NT2/D1 (cell line): ENCODE measurements around the gene SLC39A11.

Experiments
- DNase-seq: peaks from one replicate; pipeline ENCODE4 v3.0.0-alpha.2; 2011; ENCODE audit warnings: low read depth, low spot score
- H3K27me3 ChIP-seq: 2 replicates; pipeline ENCODE4 v1.6.0; 2011; ENCODE audit warnings: mild to moderate bottlenecking; ENCODE audit not compliant: insufficient read length, insufficient read depth
- H3K36me3 ChIP-seq: 2 replicates; pipeline ENCODE4 v1.6.1; 2011; ENCODE audit warnings: mild to moderate bottlenecking, low read length, mixed read lengths; ENCODE audit not compliant: insufficient read depth, insufficient read length
- H3K4me1 ChIP-seq: 2 replicates; pipeline ENCODE4 v1.5.1; 2011; ENCODE audit not compliant: insufficient read depth, insufficient read length
- H3K4me3 ChIP-seq: 2 replicates; pipeline ENCODE4 v1.5.1; 2011; ENCODE audit warnings: low read depth; ENCODE audit not compliant: insufficient read length
- H3K9ac ChIP-seq: 2 replicates; pipeline ENCODE4 v1.6.0; 2011; ENCODE audit warnings: low read depth; ENCODE audit not compliant: insufficient read length
- H3K9me3 ChIP-seq: 2 replicates; pipeline ENCODE4 v1.5.1; 2011; ENCODE audit warnings: mild to moderate bottlenecking, low read length; ENCODE audit not compliant: insufficient read depth
- SUZ12 ChIP-seq: IDR thresholded peaks from 2 replicates; pipeline ENCODE4 v1.6.1; 2011; ENCODE audit not compliant: insufficient read length, insufficient read depth; ENCODE audit errors: extremely low read depth
- YY1 ChIP-seq: IDR thresholded peaks from 2 replicates; pipeline ENCODE4 v1.6.1; 2011; ENCODE audit not compliant: insufficient read length, insufficient read depth
- ZNF274 ChIP-seq: IDR thresholded peaks from 2 replicates; pipeline ENCODE4 v1.6.1; 2011; ENCODE audit warnings: mild to moderate bottlenecking, low read depth, low read length

SLC39A11 gene

GRCh38 chr17:72804949-72805707 is 287.4 kb downstream of the SLC39A11 start:
- Histone ChIP-seq H3K4me3 (no peak overlapping the region), H3K36me3 (no peaks in the 10 kb centered on the region), H3K9ac (no peak overlapping the region), H3K4me1 (no peaks in the 10 kb centered on the region), H3K27me3 (no peaks in the 10 kb centered on the region), H3K9me3 (peaks cover 12% of the 10 kb centered on the region; the same call in 1 of the 2 replicates)
- no peak for DNase-seq
- TF ChIP-seq YY1 (no peak), SUZ12 (no peak), ZNF274 (no peak)

GRCh38 chr17:72802726-72803125 is 289.8 kb downstream of the SLC39A11 start:
- H3K9ac ChIP-seq: no peak overlapping the region
- H3K27me3 ChIP-seq: no peaks in the 10 kb centered on the region
- no peak for TF ChIP-seq SUZ12
- TF ChIP-seq ZNF274: no peak
- no peak for TF ChIP-seq YY1
- peaks cover 17% of the 10 kb centered on the region; the same call in 1 of the 2 replicates for H3K9me3 ChIP-seq
- H3K36me3 ChIP-seq: no peaks in the 10 kb centered on the region
- no peak for DNase-seq
- no peak overlapping the region for H3K4me3 ChIP-seq
- H3K4me1 ChIP-seq: no peaks in the 10 kb centered on the region

DNA sequence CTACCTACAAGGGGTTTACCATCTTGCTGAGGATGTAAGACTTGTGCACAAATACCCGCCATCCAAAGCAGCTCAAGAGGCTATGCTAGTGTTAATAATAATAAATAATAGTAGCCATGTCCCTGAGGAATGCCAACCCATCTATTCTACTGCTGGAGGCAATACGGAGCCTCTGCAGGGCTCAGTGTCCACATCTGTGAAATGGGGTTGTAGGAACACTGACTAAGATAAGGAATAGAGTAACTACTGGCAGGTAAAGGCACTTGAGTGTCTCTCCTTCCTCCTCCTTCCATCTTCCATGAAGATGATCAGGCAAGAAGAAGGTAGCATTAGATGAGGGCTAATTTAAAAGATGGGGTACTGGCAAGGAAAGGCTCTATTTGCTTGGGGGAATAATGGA is 295.3 kb downstream of the SLC39A11 start:
- Histone ChIP-seq H3K9ac (no peak overlapping the region), H3K36me3 (no peaks in the 10 kb centered on the region), H3K4me3 (no peak overlapping the region), H3K9me3 (peaks cover 48% of the 10 kb centered on the region; the same call in 1 of the 2 replicates), H3K4me1 (no peaks in the 10 kb centered on the region), H3K27me3 (no peaks in the 10 kb centered on the region)
- no peak for TF ChIP-seq SUZ12
- no peak for TF ChIP-seq YY1
- no peak for TF ChIP-seq ZNF274
- no peak for DNase-seq

GRCh38 chr17:72795941-72796340 is 296.5 kb downstream of the SLC39A11 start:
- DNase-seq: no peak
- no peaks in the 10 kb centered on the region for H3K4me1 ChIP-seq
- H3K4me3 ChIP-seq: no peak overlapping the region
- H3K36me3 ChIP-seq: no peaks in the 10 kb centered on the region
- TF ChIP-seq YY1: no peak
- TF ChIP-seq SUZ12: no peak
- TF ChIP-seq ZNF274: no peak
- H3K27me3 ChIP-seq: no peaks in the 10 kb centered on the region
- H3K9me3 ChIP-seq: peaks cover 54% of the 10 kb centered on the region; the same call in 1 of the 2 replicates
- no peak overlapping the region for H3K9ac ChIP-seq

- Histone ChIP-seq H3K4me3 (no peak overlapping the region), H3K27me3 (no peaks in the 10 kb centered on the region), H3K36me3 (no peaks in the 10 kb centered on the region), H3K4me1 (peaks cover 2% of the 10 kb centered on the region), H3K9me3 (peaks cover 47% of the 10 kb centered on the region; the same call in 1 of the 2 replicates), H3K9ac (no peak overlapping the region)
- DNase-seq: no peak
- TF ChIP-seq ZNF274 (peak; percentile 81), YY1 (no peak)
Measured at GRCh38 chr17:72794152-72794551, 298.3 kb downstream of the SLC39A11 start.

DNA sequence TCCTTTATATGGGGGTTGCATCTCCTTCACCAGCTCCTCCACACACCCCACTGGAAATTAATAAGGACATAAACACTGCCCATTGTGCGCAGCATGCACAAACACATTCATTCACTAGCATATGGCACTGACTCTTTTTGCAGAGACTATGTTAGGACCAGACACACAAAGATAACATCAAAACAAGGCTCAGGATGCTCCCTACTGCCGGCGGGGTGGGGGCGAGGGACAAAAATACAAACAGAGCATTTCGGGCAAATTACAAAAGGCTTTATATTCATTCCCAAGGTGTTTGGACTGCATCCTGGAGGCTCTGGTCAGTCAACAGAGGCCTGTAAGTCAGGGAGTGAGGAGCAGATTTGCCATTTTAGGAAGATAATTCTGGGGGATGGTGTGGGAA is 299.7 kb downstream of the SLC39A11 start:
- Histone ChIP-seq H3K27me3 (no peaks in the 10 kb centered on the region), H3K4me1 (peaks cover 4% of the 10 kb centered on the region), H3K9ac (no peak overlapping the region), H3K36me3 (no peaks in the 10 kb centered on the region), H3K4me3 (no peak overlapping the region), H3K9me3 (peaks cover 47% of the 10 kb centered on the region; the same call in 1 of the 2 replicates)
- DNase-seq: no peak
- TF ChIP-seq ZNF274: no peak
- no peak for TF ChIP-seq SUZ12
- TF ChIP-seq YY1: no peak

DNA sequence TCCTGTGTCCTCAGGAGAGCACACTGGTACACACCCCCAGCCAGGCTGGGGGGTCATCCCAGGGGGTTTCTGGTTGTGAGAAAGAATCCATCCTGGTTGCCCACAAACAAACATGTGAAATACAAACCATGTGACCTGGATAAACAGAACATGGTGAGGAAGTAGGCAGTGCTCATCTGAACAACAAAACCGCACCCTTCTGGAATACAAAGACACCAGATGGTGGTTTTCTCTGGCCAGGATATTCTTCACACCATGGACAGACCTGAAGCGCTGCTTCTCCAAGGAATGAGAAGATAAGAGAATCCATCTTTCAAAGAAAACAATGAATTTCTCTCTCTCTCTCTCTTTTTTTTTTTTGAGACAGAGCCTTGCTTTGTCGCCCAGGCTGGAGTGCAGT is 302.3 kb downstream of the SLC39A11 start:
- DNase-seq: no peak
- peaks cover 44% of the 10 kb centered on the region; the same call in 1 of the 2 replicates for H3K9me3 ChIP-seq
- H3K27me3 ChIP-seq: no peaks in the 10 kb centered on the region
- TF ChIP-seq SUZ12 (no peak), YY1 (no peak), ZNF274 (no peak)
- H3K9ac ChIP-seq: no peak overlapping the region
- H3K4me1 ChIP-seq: peaks cover 4% of the 10 kb centered on the region
- H3K4me3 ChIP-seq: no peak overlapping the region
- H3K36me3 ChIP-seq: no peaks in the 10 kb centered on the region

DNA sequence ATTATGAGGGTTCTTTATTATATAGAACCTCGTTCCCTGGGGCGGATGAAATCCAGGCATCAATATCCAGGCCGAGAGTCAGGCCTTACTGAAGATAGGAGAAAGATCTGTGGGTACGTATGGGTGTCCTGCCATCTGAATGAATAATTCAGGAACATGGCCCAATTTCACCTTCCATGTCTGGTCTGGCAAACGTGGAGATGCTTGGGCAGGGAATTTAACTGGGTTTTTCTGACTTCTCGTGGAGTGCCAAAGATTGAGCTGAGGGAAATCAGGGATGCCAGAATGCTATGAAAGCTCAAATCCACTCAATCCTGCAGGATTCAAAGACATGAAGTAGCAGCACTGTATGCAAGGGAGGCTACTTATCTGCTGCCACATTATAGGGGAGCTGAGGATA is 302.8 kb downstream of the SLC39A11 start:
- TF ChIP-seq YY1: no peak
- no peak for TF ChIP-seq ZNF274
- TF ChIP-seq SUZ12: no peak
- Histone ChIP-seq H3K27me3 (no peaks in the 10 kb centered on the region), H3K4me1 (peaks cover 4% of the 10 kb centered on the region), H3K4me3 (no peak overlapping the region), H3K9ac (no peak overlapping the region), H3K36me3 (no peaks in the 10 kb centered on the region), H3K9me3 (peaks cover 39% of the 10 kb centered on the region; the same call in 1 of the 2 replicates)
- DNase-seq: no peak
